HCT116 (cell line): ENCODE results near the gene ANGPT4. TPM values are rescaled to one million over a fixed set of nuclear protein-coding genes. Genes with fewer than 3 reads are reported as not detected.

Experiments
- ATAC-seq: fragments of 200-7000 bp; cut with Tn5 transposase; 2 replicates; pipeline ENCODE4 v1.9.1; 2020; ENCODE audit warnings: mild to moderate bottlenecking, moderate library complexity
- BruUV-seq: library from RNA; stranded (reverse); fragments of 400-500 nt; replicated peaks from 2 replicates; lab custom pipeline; 2021; lab: Mats Ljungman, UMichigan
- CTCF ChIA-PET: fragments of 300-600 bp; sonication (Branson Sonifier 250); formaldehyde crosslinking; loops from one replicate; lab custom pipeline; 2021; ENCODE audit warnings: antibody characterized with exemption; lab: Charles Lee
- POLR2A ChIA-PET: fragments of 300-600, 350-600 bp; sonication (Branson Sonifier 250); formaldehyde crosslinking; loops from one replicate; lab custom pipeline; 2021; ENCODE audit warnings: antibody characterized with exemption; lab: Charles Lee
- RAD21 ChIA-PET, 2 experiments: fragments of 300-600 bp; sonication (Branson Sonifier 250); formaldehyde crosslinking; loops; one replicate each; lab custom pipeline; 2023; ENCODE audit warnings: low total read pairs in 2 of 2; ENCODE audit not compliant: uncharacterized antibody in 2 of 2, unreplicated experiment in 2 of 2, low non-redundant PET in 1 of 2; lab: Charles Lee
- DNase-seq: peaks from one replicate; pipeline ENCODE4 v3.0.0-alpha.2; 2010; ENCODE audit warnings: low read depth, low spot score
- H2AFZ ChIP-seq: fragments of 200-600 bp; shearing (Covaris generic), sonication (generic); 2 replicates; pipeline ENCODE4 v1.6.1; 2017; ENCODE audit warnings: low read depth, mixed run types, mixed read lengths, antibody characterized with exemption, low read length; ENCODE audit not compliant: poor library complexity, severe bottlenecking
- H3K27ac ChIP-seq: 2 replicates; pipeline ENCODE4 v1.5.1; 2012; ENCODE audit warnings: low read depth, low read length
- H3K27me3 ChIP-seq: fragments of 200-600 bp; sonication (generic); 2 replicates; pipeline ENCODE4 v1.6.1; 2016; ENCODE audit warnings: mixed run types, low read length, mixed read lengths; ENCODE audit not compliant: insufficient read depth
- H3K36me3 ChIP-seq, 2 experiments: fragments of 200-500 bp in 1 of 2; fragments of 200-600 bp in 1 of 2; sonication (Bioruptor generic) in 1 of 2; sonication (generic) in 1 of 2; 2 replicates each; pipeline versions ENCODE4 v1.5.1 to v1.6.1; 2014 to 2016; ENCODE audit warnings: low read length in 2 of 2, inconsistent platforms in 1 of 2, mixed read lengths in 1 of 2, mixed run types in 1 of 2; ENCODE audit not compliant: insufficient read depth in 2 of 2, control insufficient read depth in 1 of 2
- H3K4me1 ChIP-seq, 2 experiments: fragments of 200-600 bp in 1 of 2; sonication (generic) in 1 of 2; 2 replicates each; pipeline versions ENCODE4 v1.5.1 to v1.6.1; 2012 to 2017; ENCODE audit warnings: low read length in 2 of 2, inconsistent platforms in 1 of 2, mild to moderate bottlenecking in 1 of 2, mixed read lengths in 1 of 2, mixed run types in 1 of 2, moderate library complexity in 1 of 2; ENCODE audit not compliant: insufficient read depth in 2 of 2, control insufficient read depth in 1 of 2
- H3K4me2 ChIP-seq: fragments of 200-600 bp; sonication (generic); 2 replicates; pipeline ENCODE4 v1.6.1; 2017; ENCODE audit warnings: mixed run types, low read length, mixed read lengths
- H3K4me3 ChIP-seq, 2 experiments: fragments of 200-600 bp in 1 of 2; sonication (generic) in 1 of 2; replicated peaks in 1 of 2; 2 replicates each; pipeline ENCODE4 v1.5.1; 2011 to 2016; ENCODE audit warnings: low read length in 2 of 2, control low read depth in 1 of 2, low read depth in 1 of 2, mild to moderate bottlenecking in 1 of 2, mixed read lengths in 1 of 2, mixed run types in 1 of 2
- H3K79me2 ChIP-seq: fragments of 200-600 bp; sonication (generic); 2 replicates; pipeline ENCODE4 v1.6.1; 2017; ENCODE audit warnings: mild to moderate bottlenecking, mixed run types, low read length, moderate library complexity, mixed read lengths; ENCODE audit not compliant: insufficient read depth
- H3K9ac ChIP-seq: fragments of 200-600 bp; sonication (generic); 2 replicates; pipeline ENCODE4 v1.6.1; 2016; ENCODE audit warnings: low read length, mixed read lengths
- H3K9me2 ChIP-seq: fragments of 200-600 bp; sonication (generic), shearing (Covaris generic); 2 replicates; pipeline ENCODE4 v1.6.1; 2017; ENCODE audit warnings: mixed run types, mild to moderate bottlenecking, moderate library complexity; ENCODE audit not compliant: insufficient read depth
- H3K9me3 ChIP-seq, 2 experiments: fragments of 200-500 bp in 1 of 2; fragments of 200-600 bp in 1 of 2; sonication (Bioruptor generic) in 1 of 2; sonication (generic) in 1 of 2; 2 replicates each; pipeline ENCODE4 v1.6.1; 2014 to 2017; ENCODE audit warnings: low read length in 2 of 2, mixed read lengths in 2 of 2, inconsistent platforms in 1 of 2, low read depth in 1 of 2, mild to moderate bottlenecking in 1 of 2, mixed run types in 1 of 2, moderate library complexity in 1 of 2; ENCODE audit not compliant: control insufficient read depth in 1 of 2, insufficient read depth in 1 of 2
- H4K20me1 ChIP-seq: fragments of 200-600 bp; sonication (generic), shearing (Covaris generic); 2 replicates; pipeline ENCODE4 v1.6.1; 2017; ENCODE audit warnings: mixed run types, mild to moderate bottlenecking, moderate library complexity; ENCODE audit not compliant: insufficient read depth
- CBX3 ChIP-seq: IDR thresholded peaks from 2 replicates; pipeline ENCODE4 v1.6.1; 2012; ENCODE audit warnings: low read depth
- CEBPB ChIP-seq: IDR thresholded peaks from 2 replicates; pipeline ENCODE4 v1.6.1; 2012; ENCODE audit warnings: low read depth
- CTCF ChIP-seq, 3 experiments: fragments of 200-600 bp in 1 of 3; sonication (generic) in 1 of 3; IDR thresholded peaks in 2 of 3; conservative IDR thresholded peaks in 1 of 3; 2 replicates each; pipeline ENCODE4 v1.5.1; 2012 to 2017; ENCODE audit warnings: low read depth in 2 of 3, low read length in 2 of 3, antibody characterized with exemption in 1 of 3, borderline replicate concordance in 1 of 3, control low read depth in 1 of 3, mild to moderate bottlenecking in 1 of 3, mixed read lengths in 1 of 3, mixed run types in 1 of 3, moderate library complexity in 1 of 3; ENCODE audit not compliant: insufficient read depth in 1 of 3
- ELF1 ChIP-seq: IDR thresholded peaks from 2 replicates; pipeline ENCODE4 v1.6.1; 2012; ENCODE audit warnings: low read depth, borderline replicate concordance
- EZH2 ChIP-seq: fragments of 200-600 bp; sonication (generic); IDR thresholded peaks from 2 replicates; pipeline ENCODE4 v1.6.1; 2017; ENCODE audit warnings: antibody characterized with exemption, mixed run types
- RAD21 ChIP-seq: IDR thresholded peaks from 2 replicates; pipeline ENCODE4 v1.6.1; 2012; ENCODE audit warnings: low read depth, mild to moderate bottlenecking
- REST ChIP-seq: IDR thresholded peaks from 2 replicates; pipeline ENCODE4 v1.6.1; 2012; ENCODE audit warnings: low read depth
- SIN3A ChIP-seq: IDR thresholded peaks from 2 replicates; pipeline ENCODE4 v1.6.1; 2012; ENCODE audit warnings: low read depth
- SP1 ChIP-seq: IDR thresholded peaks from 2 replicates; pipeline ENCODE4 v1.6.1; 2012; ENCODE audit warnings: low read depth
- SRF ChIP-seq: IDR thresholded peaks from 2 replicates; pipeline ENCODE4 v1.6.1; 2012; ENCODE audit warnings: low read depth
- TCF7L2 ChIP-seq: IDR thresholded peaks from 2 replicates; pipeline ENCODE4 v1.7.0; 2011; ENCODE audit warnings: borderline replicate concordance, inconsistent platforms; ENCODE audit not compliant: insufficient read depth, insufficient read length; ENCODE audit errors: extremely low read depth
- YY1 ChIP-seq: IDR thresholded peaks from 2 replicates; pipeline ENCODE4 v1.6.1; 2011; ENCODE audit warnings: low read length, low read depth, moderate library complexity, mild to moderate bottlenecking; ENCODE audit not compliant: insufficient replicate concordance; ENCODE audit errors: extremely low read depth
- ZBTB33 ChIP-seq: IDR thresholded peaks from 2 replicates; pipeline ENCODE4 v1.6.1; 2011; ENCODE audit warnings: mild to moderate bottlenecking, low read length, moderate library complexity; ENCODE audit not compliant: insufficient replicate concordance; ENCODE audit errors: extremely low read depth
- ZFX ChIP-seq: fragments of 450-650 bp; IDR thresholded peaks from 2 replicates; pipeline ENCODE4 v1.6.1; 2017
- ZNF274 ChIP-seq: fragments of 200-500 bp; sonication (Bioruptor generic); IDR thresholded peaks from 2 replicates; pipeline ENCODE4 v1.6.1; 2014; ENCODE audit warnings: mild to moderate bottlenecking, low read depth, low read length, inconsistent platforms
- intact Hi-C: fragments of 100-400 bp; cut with micrococcal nuclease; formaldehyde crosslinking; loops from 2 replicates; pipeline ENCODE4 v1.10.0; 2022
- total RNA-seq: library from RNA; stranded (reverse); gene quantifications from one replicate; pipeline ENCODE4 v1.2.1, GENCODE V29; 2021; ENCODE audit not compliant: unreplicated experiment

ANGPT4 gene
- total RNA-seq, 1 experiment from 2014 or later: not detected

GRCh38 chr20:891058-891705, 25.0 kb downstream of the ANGPT4 start:
- Histone ChIP-seq H3K27ac (no peak overlapping the region), H4K20me1 (no peaks in the 10 kb centered on the region), H2AFZ (no peak overlapping the region), H3K4me1 (no peaks in the 10 kb centered on the region), H3K36me3 (no peaks in the 10 kb centered on the region), H3K27me3 (no peaks in the 10 kb centered on the region), H3K9ac (no peak overlapping the region), H3K79me2 (no peaks in the 10 kb centered on the region), H3K9me3 (no peaks in the 10 kb centered on the region), H3K9me2 (no peaks in the 10 kb centered on the region), H3K4me2 (no peak overlapping the region), H3K4me3 (no peak overlapping the region)
- POLR2A ChIA-PET: interaction anchor here (1.3 kb wide), 1 partner anchor 10 kb away, joined by 3 read pairs; no protein-coding TSS in a partner anchor
- RAD21 ChIA-PET: no interaction called here
- intact Hi-C loops: no loop called here
- TF ChIP-seq SIN3A (no peak), REST (no peak), TCF7L2 (no peak), SP1 (no peak), ZNF274 (no peak), CEBPB (no peak), ZBTB33 (no peak), ZFX (no peak), SRF (no peak), CTCF (IDR thresholded peaks at IDR 0.05 in 2 of 3, conservative IDR thresholded peaks at IDR 0.05 in 1 of 3; ENCODE audit: borderline replicate concordance in 1 of 3, insufficient read depth in 1 of 3, low read depth in 2 of 3, low read length in 2 of 3) (no peak), CBX3 (no peak), RAD21 (no peak), ELF1 (no peak), YY1 (no peak), EZH2 (no peak)
- DNase-seq (no peak), ATAC-seq (no peak)
- BruUV-seq: no TSS peak
- CTCF ChIA-PET: no interaction called here
